DND-41 (cell line): ENCODE data around the gene ANK3.

ENCODE experiments used
- ATAC-seq: fragments of 200-7000 bp; cut with Tn5 transposase; 3 replicates; pipeline ENCODE4 v1.9.1; 2021; ENCODE audit warnings: low read depth; ENCODE audit not compliant: insufficient read depth
- DNase-seq: peaks from one replicate; pipeline ENCODE4 v3.0.0-alpha.2; 2020
- H2AFZ ChIP-seq: 2 replicates; pipeline ENCODE4 v1.6.0; 2012; ENCODE audit warnings: low read depth, low read length
- H3K27ac ChIP-seq: 2 replicates; pipeline ENCODE4 v1.5.1; 2012; ENCODE audit warnings: low read length, inconsistent platforms
- H3K27me3 ChIP-seq: fragments of 200-600 bp; sonication (generic); 2 replicates; pipeline ENCODE4 v1.6.0; 2012; ENCODE audit warnings: low read length, mild to moderate bottlenecking, inconsistent platforms; ENCODE audit not compliant: insufficient read depth, poor library complexity
- H3K36me3 ChIP-seq: 2 replicates; pipeline ENCODE4 v1.5.1; 2012; ENCODE audit warnings: low read length, inconsistent platforms; ENCODE audit not compliant: insufficient read depth
- H3K4me1 ChIP-seq: 2 replicates; pipeline ENCODE4 v1.5.1; 2012; ENCODE audit warnings: mild to moderate bottlenecking, low read length; ENCODE audit not compliant: insufficient read depth
- H3K4me2 ChIP-seq: 2 replicates; pipeline ENCODE4 v1.6.0; 2012; ENCODE audit warnings: mild to moderate bottlenecking, moderate library complexity, low read length, inconsistent platforms; ENCODE audit not compliant: insufficient read depth
- H3K4me3 ChIP-seq, 2 experiments: fragments of 200-600 bp in 1 of 2; shearing (Covaris generic) in 1 of 2; 2 replicates each; pipeline ENCODE4 v1.5.1; 2012 to 2016; ENCODE audit warnings: inconsistent platforms in 2 of 2, low read length in 2 of 2, mild to moderate bottlenecking in 2 of 2, low read depth in 1 of 2, moderate library complexity in 1 of 2
- H3K79me2 ChIP-seq: 2 replicates; pipeline ENCODE4 v1.6.0; 2012; ENCODE audit warnings: low read length, inconsistent platforms; ENCODE audit not compliant: insufficient read depth
- H3K9ac ChIP-seq: 2 replicates; pipeline ENCODE4 v1.6.0; 2012; ENCODE audit warnings: low read depth, mild to moderate bottlenecking, inconsistent platforms, low read length, moderate library complexity
- H3K9me3 ChIP-seq: 2 replicates; pipeline ENCODE4 v1.5.1; 2012; ENCODE audit warnings: low read length, moderate library complexity, mild to moderate bottlenecking, inconsistent platforms; ENCODE audit not compliant: insufficient read depth, severe bottlenecking
- H4K20me1 ChIP-seq: 2 replicates; pipeline ENCODE4 v1.6.0; 2012; ENCODE audit warnings: low read length; ENCODE audit not compliant: insufficient read depth
- CTCF ChIP-seq: IDR thresholded peaks from 2 replicates; pipeline ENCODE4 v1.5.1; 2012; ENCODE audit warnings: borderline replicate concordance, low read length, moderate library complexity, mild to moderate bottlenecking; ENCODE audit not compliant: poor library complexity, severe bottlenecking; ENCODE audit errors: extremely low read depth
- EZH2 ChIP-seq: IDR thresholded peaks from 3 replicates; pipeline ENCODE4 v1.6.1; 2012; ENCODE audit warnings: borderline replicate concordance, low read depth, mild to moderate bottlenecking, moderate library complexity, low read length, inconsistent platforms; ENCODE audit not compliant: severe bottlenecking

Gene ANK3

GRCh38 chr10:60338786-60339185, 50.9 kb downstream of the ANK3 start:
- DNase-seq (no peak), ATAC-seq (no peak)
- no peak for TF ChIP-seq EZH2
- TF ChIP-seq CTCF = no peak

GRCh38 chr10:60338002-60338564, 51.6 kb downstream of the ANK3 start:
- no peaks in the 10 kb centered on the region for H3K27me3 ChIP-seq
- H4K20me1 ChIP-seq = no peaks in the 10 kb centered on the region
- H3K36me3 ChIP-seq = no peaks in the 10 kb centered on the region
- no peaks in the 10 kb centered on the region for H3K79me2 ChIP-seq
- no peak overlapping the region for H2AFZ ChIP-seq
- no peak for DNase-seq
- no peak for ATAC-seq
- no peaks in the 10 kb centered on the region for H3K4me1 ChIP-seq
- H3K4me3 ChIP-seq = no peak overlapping the region
- H3K9me3 ChIP-seq = no peaks in the 10 kb centered on the region
- H3K4me2 ChIP-seq = no peak overlapping the region
- H3K9ac ChIP-seq = no peak overlapping the region
- no peak overlapping the region for H3K27ac ChIP-seq
- TF ChIP-seq EZH2 = no peak
- no peak for TF ChIP-seq CTCF

More at GRCh38 chr10:60338786-60339185, 50.9 kb downstream of the ANK3 start:
- no peak overlapping the region for H3K4me3 ChIP-seq
- no peaks in the 10 kb centered on the region for H3K36me3 ChIP-seq
- H3K4me1 ChIP-seq = no peaks in the 10 kb centered on the region
- no peak overlapping the region for H3K27ac ChIP-seq
- no peaks in the 10 kb centered on the region for H3K27me3 ChIP-seq
- H3K9ac ChIP-seq = no peak overlapping the region
- no peak overlapping the region for H2AFZ ChIP-seq
- H4K20me1 ChIP-seq = no peaks in the 10 kb centered on the region
- no peaks in the 10 kb centered on the region for H3K9me3 ChIP-seq
- H3K79me2 ChIP-seq = no peaks in the 10 kb centered on the region
- no peak overlapping the region for H3K4me2 ChIP-seq

GRCh38 chr10:60336901-60337630, 52.6 kb downstream of the ANK3 start:
- H4K20me1 ChIP-seq = no peaks in the 10 kb centered on the region
- H3K4me2 ChIP-seq = no peak overlapping the region
- H2AFZ ChIP-seq = no peak overlapping the region
- H3K27me3 ChIP-seq = no peaks in the 10 kb centered on the region
- H3K36me3 ChIP-seq = no peaks in the 10 kb centered on the region
- H3K4me3 ChIP-seq = no peak overlapping the region
- no peak for TF ChIP-seq EZH2
- no peak for TF ChIP-seq CTCF
- no peaks in the 10 kb centered on the region for H3K4me1 ChIP-seq
- H3K9ac ChIP-seq = no peak overlapping the region
- H3K27ac ChIP-seq = no peak overlapping the region
- H3K9me3 ChIP-seq = no peaks in the 10 kb centered on the region
- H3K79me2 ChIP-seq = no peaks in the 10 kb centered on the region
- DNase-seq = no peak
- ATAC-seq = no peak
